PC-3 (cell line): ENCODE results near the gene CPSF3.

ENCODE experiments used
- CTCF ChIP-seq: fragments of 300-600 bp; sonication (generic); conservative IDR thresholded peaks from 2 replicates; pipeline ENCODE4 v1.5.1; 2017; ENCODE audit warnings: antibody characterized with exemption, low read depth, mild to moderate bottlenecking, low read length
- EZH2 ChIP-seq: fragments of 300-600 bp; sonication (generic); IDR thresholded peaks from one replicate; pipeline ENCODE4 v1.6.1; 2017; ENCODE audit warnings: antibody characterized with exemption, mild to moderate bottlenecking, low read length; ENCODE audit not compliant: unreplicated experiment
- EZH2phosphoT487 ChIP-seq: fragments of 300-600 bp; sonication (generic); IDR thresholded peaks from 2 replicates; pipeline ENCODE4 v1.6.1; 2018; ENCODE audit warnings: mild to moderate bottlenecking, antibody characterized with exemption, low read length, borderline replicate concordance

GRCh38 chr2:9423922-9424272 lies 443 bp downstream of the CPSF3 start:
- TF ChIP-seq CTCF, result no peak
- no peak for TF ChIP-seq EZH2
- TF ChIP-seq EZH2phosphoT487, result no peak
